Parathyroid adenoma (tissue), 2 donors: Measurements from ENCODE around the gene GH2.
"Not testable (repeated sequence)": the region's sequence is repeated elsewhere in the genome, so short reads cannot be mapped to it uniquely, and the experiment has no call there.

Experiments
- H2AFZ ChIP-seq: fragments of 300-600 bp; sonication (generic); one replicate; pipeline ENCODE4 v1.7.0; 2017; ENCODE audit warnings: antibody characterized with exemption, mild to moderate bottlenecking
- H3K27ac ChIP-seq: fragments of 300-600 bp; sonication (generic); one replicate; pipeline ENCODE4 v1.7.0; 2017
- H3K27me3 ChIP-seq: fragments of 300-600 bp; sonication (generic); one replicate; pipeline ENCODE4 v1.7.0; 2017; ENCODE audit warnings: low read length; ENCODE audit not compliant: control insufficient read depth, insufficient read depth
- H3K36me3 ChIP-seq: fragments of 300-600 bp; sonication (generic); one replicate; pipeline ENCODE4 v1.7.0; 2017; ENCODE audit warnings: low read length; ENCODE audit not compliant: control insufficient read depth, insufficient read depth
- H3K4me1 ChIP-seq: fragments of 300-600 bp; sonication (generic); one replicate; pipeline ENCODE4 v1.7.0; 2017; ENCODE audit warnings: control low read depth
- H3K4me2 ChIP-seq: fragments of 300-600 bp; sonication (generic); one replicate; pipeline ENCODE4 v1.7.0; 2017; ENCODE audit warnings: low read length
- H3K4me3 ChIP-seq: fragments of 300-600 bp; sonication (generic); one replicate; pipeline ENCODE4 v1.7.0; 2017; ENCODE audit warnings: low read depth, low read length
- H3K79me2 ChIP-seq: fragments of 300-600 bp; sonication (generic); one replicate; pipeline ENCODE4 v1.7.0; 2017; ENCODE audit warnings: control low read depth
- H3K9ac ChIP-seq: fragments of 300-600 bp; sonication (generic); one replicate; pipeline ENCODE4 v1.7.0; 2017; ENCODE audit warnings: mild to moderate bottlenecking
- H3K9me3 ChIP-seq: fragments of 300-600 bp; sonication (generic); one replicate; pipeline ENCODE4 v1.7.0; 2017; ENCODE audit warnings: low read length; ENCODE audit not compliant: control insufficient read depth
- TF ChIP-seq, protein P1 (sequence below): fragments of 300-600 bp; sonication (generic); IDR thresholded peaks from one replicate; pipeline ENCODE4 v1.7.0; 2017; ENCODE audit warnings: antibody characterized with exemption, mild to moderate bottlenecking
- donor health status: primary hyperparathyroidism.

GH2 gene

DNA sequence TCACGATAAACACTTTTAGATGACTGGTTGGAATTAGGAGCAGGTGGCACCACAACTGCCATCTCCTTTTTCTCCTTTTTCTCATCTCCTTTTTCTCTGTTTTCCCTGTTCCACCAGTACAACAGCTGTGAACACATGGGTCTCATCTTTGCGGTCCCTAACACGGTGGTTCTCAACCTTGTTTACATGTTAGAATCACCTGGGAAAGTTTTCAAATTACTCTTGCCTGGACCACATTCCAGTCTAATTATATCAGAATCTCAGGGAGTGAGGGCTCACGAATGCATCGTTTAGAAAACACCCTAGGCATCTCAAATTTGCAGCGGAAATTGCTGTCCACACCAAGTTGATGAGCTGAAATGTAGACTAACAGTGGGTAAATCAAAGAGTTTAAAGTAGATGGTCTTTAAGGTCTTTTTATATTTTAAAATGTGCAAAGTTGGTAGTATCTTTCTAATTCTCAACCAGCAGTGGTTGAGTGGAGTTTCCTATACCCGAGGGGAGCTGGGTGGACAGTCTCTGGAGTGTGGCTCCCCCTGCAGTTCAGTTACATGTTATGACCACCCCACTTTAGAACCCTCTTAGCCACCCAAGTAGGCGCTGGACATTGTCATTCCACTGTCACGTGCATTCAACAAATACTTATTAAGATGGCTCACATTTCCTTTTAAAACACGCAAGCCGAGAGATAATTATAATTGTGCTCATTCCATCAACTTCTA is 10.7 kb upstream of the GH2 start:
- H3K4me1 ChIP-seq, H3K9ac ChIP-seq, H3K9me3 ChIP-seq, H3K4me3 ChIP-seq, H3K27ac ChIP-seq, H3K27me3 ChIP-seq, H3K79me2 ChIP-seq, H3K36me3 ChIP-seq, H2AFZ ChIP-seq, H3K4me2 ChIP-seq: not testable (repeated sequence)
- TF ChIP-seq, protein P1, sequence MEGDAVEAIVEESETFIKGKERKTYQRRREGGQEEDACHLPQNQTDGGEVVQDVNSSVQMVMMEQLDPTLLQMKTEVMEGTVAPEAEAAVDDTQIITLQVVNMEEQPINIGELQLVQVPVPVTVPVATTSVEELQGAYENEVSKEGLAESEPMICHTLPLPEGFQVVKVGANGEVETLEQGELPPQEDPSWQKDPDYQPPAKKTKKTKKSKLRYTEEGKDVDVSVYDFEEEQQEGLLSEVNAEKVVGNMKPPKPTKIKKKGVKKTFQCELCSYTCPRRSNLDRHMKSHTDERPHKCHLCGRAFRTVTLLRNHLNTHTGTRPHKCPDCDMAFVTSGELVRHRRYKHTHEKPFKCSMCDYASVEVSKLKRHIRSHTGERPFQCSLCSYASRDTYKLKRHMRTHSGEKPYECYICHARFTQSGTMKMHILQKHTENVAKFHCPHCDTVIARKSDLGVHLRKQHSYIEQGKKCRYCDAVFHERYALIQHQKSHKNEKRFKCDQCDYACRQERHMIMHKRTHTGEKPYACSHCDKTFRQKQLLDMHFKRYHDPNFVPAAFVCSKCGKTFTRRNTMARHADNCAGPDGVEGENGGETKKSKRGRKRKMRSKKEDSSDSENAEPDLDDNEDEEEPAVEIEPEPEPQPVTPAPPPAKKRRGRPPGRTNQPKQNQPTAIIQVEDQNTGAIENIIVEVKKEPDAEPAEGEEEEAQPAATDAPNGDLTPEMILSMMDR, result peak; percentile 6

DNA sequence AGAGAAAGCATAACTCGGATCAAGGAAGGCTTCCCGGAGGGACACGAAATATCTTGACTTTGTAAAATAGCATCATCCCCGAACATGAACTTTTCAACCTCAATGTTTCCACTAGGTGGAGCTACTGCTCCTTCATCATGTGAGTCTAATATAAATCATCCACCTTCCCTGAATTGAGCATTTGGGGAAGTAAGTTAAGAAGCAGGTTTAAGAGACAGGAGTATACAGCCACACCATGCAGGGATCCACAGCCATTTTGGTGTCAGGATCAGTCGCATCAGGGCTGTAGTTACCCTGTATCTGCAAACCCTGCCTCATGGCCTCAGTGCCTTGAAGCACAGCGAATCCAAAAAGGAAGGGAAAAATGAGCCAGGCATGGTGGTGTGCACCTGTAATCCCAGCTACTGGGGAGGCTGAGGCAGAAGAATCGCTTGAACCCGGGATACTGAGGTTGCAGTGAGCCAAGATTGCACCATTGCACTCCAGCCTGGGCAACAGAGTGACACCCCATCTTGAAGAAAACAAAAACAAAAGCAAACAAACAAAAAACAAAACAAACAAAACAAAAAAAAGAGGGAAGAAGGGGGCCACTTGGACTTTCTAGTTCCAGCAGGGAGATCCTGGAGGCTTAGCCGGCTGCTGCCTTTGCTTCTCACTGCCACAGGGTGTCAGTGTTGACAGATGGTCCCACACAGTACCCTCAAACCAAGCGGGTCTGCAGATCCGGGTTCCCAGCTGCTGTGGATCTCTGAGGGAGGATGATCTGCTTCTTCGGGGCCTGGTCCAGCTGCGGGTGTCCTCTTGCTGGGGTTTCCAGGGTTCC is 7.5 kb upstream of the GH2 start:
- H3K27ac ChIP-seq, H3K4me1 ChIP-seq, H3K36me3 ChIP-seq, H3K9ac ChIP-seq, H3K79me2 ChIP-seq, H3K4me2 ChIP-seq, H3K4me3 ChIP-seq, H3K9me3 ChIP-seq, H2AFZ ChIP-seq, H3K27me3 ChIP-seq: not testable (repeated sequence)
- TF ChIP-seq, protein P1, result peak; percentile 33

DNA sequence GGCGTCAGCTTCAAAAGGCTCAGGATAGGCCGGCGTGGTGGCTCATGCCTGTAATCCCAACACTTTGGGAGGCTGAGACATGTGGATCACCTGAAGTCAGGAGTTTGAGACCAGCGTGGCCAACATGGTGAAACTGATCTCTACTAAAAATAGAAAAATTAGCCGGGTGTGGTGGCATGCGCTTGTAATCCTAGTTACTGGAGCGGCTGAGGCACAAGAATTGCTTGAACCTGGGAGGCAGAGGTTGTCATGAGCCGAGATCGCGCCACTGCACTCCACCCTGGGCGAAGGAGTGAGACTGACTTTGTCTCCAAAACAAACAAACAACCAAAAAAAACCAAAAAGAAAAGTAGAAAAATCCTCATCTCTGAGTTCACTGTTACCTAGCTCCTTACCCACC is 3.4 kb upstream of the GH2 start:
- not testable (repeated sequence) for H3K36me3 ChIP-seq, H2AFZ ChIP-seq, H3K79me2 ChIP-seq, H3K4me1 ChIP-seq, H3K27me3 ChIP-seq, H3K9ac ChIP-seq, H3K4me3 ChIP-seq, H3K4me2 ChIP-seq, H3K9me3 ChIP-seq, H3K27ac ChIP-seq

DNA sequence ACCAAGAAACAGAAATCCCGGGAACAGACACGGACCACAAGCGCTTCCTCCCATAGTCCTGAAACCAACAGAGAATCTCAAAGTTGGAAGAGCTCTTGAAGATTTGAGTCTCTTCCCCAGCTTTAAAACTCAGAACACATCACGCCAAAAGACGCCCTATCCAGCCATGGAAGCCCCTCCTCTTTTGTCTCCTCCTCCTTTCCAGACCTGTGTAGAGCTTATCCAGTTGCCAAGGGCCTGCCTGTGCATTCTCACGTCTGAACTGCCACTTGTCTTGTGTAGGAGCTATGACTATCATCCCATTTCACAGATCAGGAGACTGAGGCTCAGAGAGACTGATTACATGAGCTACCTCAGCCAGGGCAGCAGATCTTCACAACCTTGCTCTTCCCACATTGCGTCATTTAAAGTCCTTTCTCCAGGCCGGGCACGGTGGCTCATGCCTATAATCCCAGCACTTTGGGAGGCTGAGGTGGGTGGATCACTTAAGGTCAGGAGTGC is 932 bp upstream of the GH2 start:
- not testable (repeated sequence) for H3K4me2 ChIP-seq, H3K27ac ChIP-seq, H3K4me1 ChIP-seq, H3K79me2 ChIP-seq, H3K27me3 ChIP-seq, H3K4me3 ChIP-seq, H3K36me3 ChIP-seq, H2AFZ ChIP-seq, H3K9me3 ChIP-seq, H3K9ac ChIP-seq

DNA sequence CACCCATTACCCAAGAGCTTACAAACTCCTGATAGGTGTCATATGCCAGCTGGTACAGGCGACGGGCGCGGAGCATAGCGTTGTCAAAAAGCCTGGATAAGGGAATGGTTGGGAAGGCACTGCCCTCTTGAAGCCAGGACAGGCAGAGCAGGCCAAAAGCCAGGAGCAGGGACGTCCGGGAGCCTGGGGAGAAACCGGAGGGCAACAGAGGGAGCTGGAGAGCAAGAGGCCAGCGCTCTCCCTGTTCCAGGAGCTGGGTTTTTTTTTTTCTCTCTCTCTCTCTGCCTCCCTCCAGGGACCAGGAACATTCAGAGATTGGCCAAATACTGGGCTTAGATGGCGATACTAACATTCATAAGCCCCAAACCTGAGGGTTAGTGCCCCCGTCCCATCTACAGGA is 407 bp downstream of the GH2 start:
- H2AFZ ChIP-seq, result peak overlapping the region; percentile 47
- H3K4me3 ChIP-seq, H3K9me3 ChIP-seq, H3K79me2 ChIP-seq, H3K36me3 ChIP-seq, H3K4me1 ChIP-seq, H3K9ac ChIP-seq, H3K27ac ChIP-seq, H3K27me3 ChIP-seq, H3K4me2 ChIP-seq: not testable (repeated sequence)

DNA sequence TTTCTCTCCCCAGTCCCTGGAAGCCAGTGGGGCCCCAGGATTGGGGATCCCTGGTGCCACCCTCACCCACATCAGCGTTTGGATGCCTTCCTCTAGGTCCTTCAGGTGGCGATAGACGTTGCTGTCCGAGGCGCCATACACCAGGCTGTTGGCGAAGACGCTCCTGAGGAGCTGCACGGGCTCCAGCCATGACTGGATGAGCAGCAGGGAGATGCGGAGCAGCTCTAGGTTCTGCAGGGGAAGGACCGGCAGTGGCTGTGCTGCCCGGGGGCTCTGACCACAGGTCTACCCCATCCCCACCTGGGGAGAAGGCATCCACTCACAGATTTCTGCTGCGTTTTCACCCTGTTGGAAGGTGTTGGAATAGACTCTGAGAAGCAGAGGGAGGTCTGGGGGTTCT is 1.0 kb downstream of the GH2 start:
- H3K9me3 ChIP-seq, result no peaks in the 10 kb centered on the region
- H3K36me3 ChIP-seq, result no peaks in the 10 kb centered on the region
- no peaks in the 10 kb centered on the region for H3K27me3 ChIP-seq
- H3K79me2 ChIP-seq, result no peaks in the 10 kb centered on the region
- no peak overlapping the region for H3K4me2 ChIP-seq
- no peak overlapping the region for H2AFZ ChIP-seq
- no peaks in the 10 kb centered on the region for H3K4me1 ChIP-seq
- no peak overlapping the region for H3K9ac ChIP-seq
- H3K27ac ChIP-seq, result no peak overlapping the region
- H3K4me3 ChIP-seq, result no peak overlapping the region
- TF ChIP-seq, protein P1, result no peak

DNA sequence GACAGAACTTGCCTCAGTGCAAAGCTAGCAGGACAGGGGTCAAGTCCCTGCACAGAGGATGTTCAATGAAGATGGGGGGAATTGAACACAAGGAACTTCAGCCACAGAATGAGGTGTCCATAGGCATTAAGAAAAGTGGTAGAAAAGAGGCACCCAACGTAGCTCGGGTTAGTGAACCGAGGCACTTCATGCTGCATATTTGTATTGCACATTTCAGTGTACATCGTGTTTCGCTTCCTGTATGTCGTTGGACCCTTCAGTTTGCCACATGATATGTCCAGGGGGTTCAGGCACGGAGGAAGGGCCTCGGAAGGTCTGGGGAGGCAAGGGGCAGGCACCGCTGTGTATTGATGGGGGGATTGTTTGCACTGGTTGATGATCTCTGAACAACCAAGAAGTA is 3.3 kb downstream of the GH2 start:
- not testable (repeated sequence) for H2AFZ ChIP-seq, H3K27ac ChIP-seq, H3K4me2 ChIP-seq, H3K27me3 ChIP-seq, H3K4me1 ChIP-seq, H3K79me2 ChIP-seq, H3K9ac ChIP-seq, H3K36me3 ChIP-seq, H3K4me3 ChIP-seq, H3K9me3 ChIP-seq

DNA sequence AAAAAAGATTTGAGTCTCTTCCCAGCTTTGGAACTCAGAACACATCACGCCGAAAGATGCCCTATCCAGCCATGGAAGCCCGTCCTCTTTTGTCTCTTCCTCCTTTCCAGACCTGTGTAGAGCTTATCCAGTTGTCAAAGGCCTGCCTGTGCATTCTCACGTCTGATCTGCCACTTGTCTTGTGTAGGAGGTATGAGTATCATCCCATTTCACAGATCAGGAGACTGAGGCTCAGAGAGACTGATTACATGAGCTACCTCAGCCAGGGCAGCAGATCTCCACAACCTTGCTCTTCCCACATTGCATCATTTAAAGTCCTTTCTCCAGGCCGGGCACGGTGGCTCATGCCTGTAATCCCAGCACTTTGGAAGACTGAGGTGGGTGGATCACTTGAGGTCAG is 7.1 kb downstream of the GH2 start:
- H3K4me1 ChIP-seq, H3K27me3 ChIP-seq, H3K4me3 ChIP-seq, H3K27ac ChIP-seq, H3K4me2 ChIP-seq, H3K9me3 ChIP-seq, H3K36me3 ChIP-seq, H3K79me2 ChIP-seq, H3K9ac ChIP-seq, H2AFZ ChIP-seq: not testable (repeated sequence)
